SK-N-SH (cell line): ENCODE measurements around the gene RELN. TPM values are rescaled to one million over a fixed set of nuclear protein-coding genes. Genes with fewer than 3 reads are reported as not detected.

ENCODE experiments used
- CTCF ChIA-PET: fragments of 300-600, 350-600 bp; formaldehyde crosslinking; extraction: SDS; loops from one replicate; lab custom pipeline; 2021; lab: Yijun Ruan, JAX
- POLR2A ChIA-PET: fragments of 350-600 bp; sonication (Branson Sonifier 250); formaldehyde crosslinking; extraction: SDS; loops from one replicate; lab custom pipeline; 2020; ENCODE audit warnings: antibody characterized with exemption, inconsistent platforms; lab: Yijun Ruan, JAX
- DNase-seq: peaks from one replicate; pipeline ENCODE4 v3.0.0; 2012
- H2AFZ ChIP-seq: fragments of 200-600 bp; sonication (generic); 2 replicates; pipeline ENCODE4 v1.8.1; 2016; ENCODE audit warnings: antibody characterized with exemption, mild to moderate bottlenecking, low read depth
- H3F3A ChIP-seq: fragments of 200-600 bp; sonication (generic); replicated peaks from 2 replicates; pipeline ENCODE3; 2016; ENCODE audit warnings: antibody characterized with exemption, mild to moderate bottlenecking; ENCODE audit not compliant: insufficient read depth
- H3K27ac ChIP-seq, 2 experiments: fragments of 200-500 bp in 1 of 2; fragments of 200-600 bp in 1 of 2; sonication (Bioruptor generic) in 1 of 2; sonication (generic), shearing (Covaris generic) in 1 of 2; 2 replicates each; pipeline versions ENCODE4 v1.5.1 to v1.6.1; 2014 to 2016; ENCODE audit warnings: low read depth in 2 of 2, inconsistent platforms in 1 of 2, low read length in 1 of 2, mild to moderate bottlenecking in 1 of 2, mixed read lengths in 1 of 2
- H3K27me3 ChIP-seq: fragments of 200-600 bp; sonication (generic), shearing (Covaris generic); 2 replicates; pipeline ENCODE4 v1.6.1; 2016; ENCODE audit warnings: mixed run types; ENCODE audit not compliant: insufficient read depth
- H3K36me3 ChIP-seq, 2 experiments: fragments of 200-500 bp in 1 of 2; fragments of 200-600 bp in 1 of 2; sonication (Bioruptor generic) in 1 of 2; sonication (generic) in 1 of 2; replicated peaks in 1 of 2; 2 replicates each; pipeline versions ENCODE3 to v1.5.1; 2014 to 2016; ENCODE audit warnings: low read length in 1 of 2, mild to moderate bottlenecking in 1 of 2; ENCODE audit not compliant: insufficient read depth in 2 of 2, control insufficient read depth in 1 of 2
- H3K4me1 ChIP-seq, 2 experiments: fragments of 200-500 bp in 1 of 2; fragments of 200-600 bp in 1 of 2; sonication (Bioruptor generic) in 1 of 2; sonication (generic), shearing (Covaris generic) in 1 of 2; 2 replicates each; pipeline versions ENCODE4 v1.5.1 to v1.6.1; 2014 to 2016; ENCODE audit warnings: low read depth in 1 of 2, low read length in 1 of 2, mixed run types in 1 of 2; ENCODE audit not compliant: insufficient read depth in 2 of 2, control insufficient read depth in 1 of 2
- H3K4me2 ChIP-seq: fragments of 200-600 bp; sonication (generic), shearing (Covaris generic); 2 replicates; pipeline ENCODE4 v1.6.1; 2017; ENCODE audit warnings: mixed run types
- H3K4me3 ChIP-seq, 2 experiments: fragments of 200-500 bp in 1 of 2; fragments of 200-600 bp in 1 of 2; sonication (Bioruptor generic) in 1 of 2; sonication (generic), shearing (Covaris generic) in 1 of 2; 2 replicates each; pipeline versions ENCODE4 v1.5.1 to v1.8.1; 2014 to 2016; ENCODE audit warnings: low read depth in 2 of 2, inconsistent platforms in 1 of 2, low read length in 1 of 2, mild to moderate bottlenecking in 1 of 2, mixed read lengths in 1 of 2, moderate library complexity in 1 of 2
- H3K79me2 ChIP-seq: fragments of 200-600 bp; sonication (generic); 2 replicates; pipeline ENCODE4 v1.8.1; 2017; ENCODE audit warnings: mild to moderate bottlenecking; ENCODE audit not compliant: insufficient read depth
- H3K9ac ChIP-seq: fragments of 200-600 bp; sonication (generic); 2 replicates; pipeline ENCODE4 v1.6.1; 2017; ENCODE audit warnings: mixed run types
- H3K9me2 ChIP-seq: fragments of 200-600 bp; sonication (generic); 2 replicates; pipeline ENCODE4 v1.6.1; 2017; ENCODE audit warnings: mixed run types
- H3K9me3 ChIP-seq: fragments of 200-600 bp; sonication (generic); 2 replicates; pipeline ENCODE4 v1.6.1; 2017; ENCODE audit warnings: mixed run types, mild to moderate bottlenecking, moderate library complexity
- H4K20me1 ChIP-seq: fragments of 200-600 bp; sonication (generic); 2 replicates; pipeline ENCODE4 v1.6.1; 2017; ENCODE audit warnings: mild to moderate bottlenecking, mixed run types; ENCODE audit not compliant: insufficient read depth
- EZH2phosphoT487 ChIP-seq: fragments of 200-600 bp; sonication (generic); IDR thresholded peaks from 2 replicates; pipeline ENCODE4 v1.6.1; 2017; ENCODE audit warnings: low read depth, mixed run types, mild to moderate bottlenecking, antibody characterized with exemption, moderate library complexity, borderline replicate concordance
- NRF1 ChIP-seq: IDR thresholded peaks from 2 replicates; pipeline ENCODE4 v1.6.1; 2012; ENCODE audit warnings: low read depth, mild to moderate bottlenecking, low read length
- POLR2AphosphoS5 ChIP-seq: IDR thresholded peaks from 2 replicates; pipeline ENCODE4 v1.6.1; 2012; ENCODE audit warnings: low read depth, low read length
- RCOR1 ChIP-seq: fragments of 150-350 bp; IDR thresholded peaks from 2 replicates; pipeline ENCODE4 v1.6.1; 2017; ENCODE audit warnings: antibody characterized with exemption, low read length
- YY1 ChIP-seq: IDR thresholded peaks from 2 replicates; pipeline ENCODE4 v1.4.0; 2012; ENCODE audit warnings: low read depth, mild to moderate bottlenecking
- WGBS: methylation state at CpG from one replicate; pipeline ENCODE4 v1.1.6; 2017; ENCODE audit warnings: low lambda C conversion rate; 5-methylcytosine and 5-hydroxymethylcytosine counted together
- polyA plus RNA-seq, 3 experiments: library from polyadenylated mRNA; depleted of rRNA; stranded (reverse); fragments of >200 nt; gene quantifications; 2 replicates each; pipeline ENCODE4 v1.2.3, GENCODE V29; 2012
- TF ChIP-seq, protein P1 (sequence below): fragments of 200-600 bp; sonication (generic); IDR thresholded peaks from 2 replicates; pipeline ENCODE4 v1.6.1; 2017; ENCODE audit warnings: antibody characterized with exemption, mild to moderate bottlenecking, moderate library complexity
- TF ChIP-seq, protein P2 (sequence below): IDR thresholded peaks from 2 replicates; pipeline ENCODE4 v1.4.0; 2012; ENCODE audit warnings: low read depth, borderline replicate concordance

Gene RELN
- polyA plus RNA-seq, 1 of the 3 experiments (the other 2 are of a cell fraction), result 0.02 TPM

- no peak for DNase-seq
Measured at GRCh38 chr7:103632005-103632639, 357.3 kb downstream of the RELN start.

DNA sequence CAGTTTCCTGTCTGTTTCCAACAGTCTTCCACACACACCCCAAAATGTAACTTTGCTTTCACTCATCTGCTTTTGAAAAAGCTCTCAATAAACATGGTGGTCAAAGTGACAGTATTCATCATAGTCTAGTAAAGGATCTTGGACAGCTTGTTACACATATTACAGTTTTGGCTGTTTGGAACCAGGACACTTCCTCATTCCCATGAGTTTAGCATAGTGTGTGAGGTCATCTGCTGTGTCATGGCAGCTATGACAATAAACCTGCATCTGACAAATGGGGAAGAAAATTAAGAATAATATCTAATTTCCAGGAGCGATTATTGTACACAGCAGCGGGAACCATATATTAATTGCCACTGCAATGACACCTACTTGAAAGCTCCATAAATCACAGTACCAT is 359.1 kb downstream of the RELN start:
- Histone ChIP-seq H2AFZ (no peak overlapping the region), H4K20me1 (no peaks in the 10 kb centered on the region), H3K4me1 (peaks cover 0 to 5% of the 10 kb centered on the region in 2 experiments; a peak in 2 of 4 replicates), H3K27ac (no peak overlapping the region), H3K36me3 (no peaks in the 10 kb centered on the region), H3K9me2 (no peaks in the 10 kb centered on the region), H3K4me3 (no peak overlapping the region), H3K27me3 (no peaks in the 10 kb centered on the region), H3K4me2 (no peak overlapping the region), H3K9me3 (no peaks in the 10 kb centered on the region), H3K79me2 (no peaks in the 10 kb centered on the region)
- ChIA-PET POLR2A (no interaction called here), CTCF (interaction anchor here (0.8 kb wide), 1 partner anchor 15 kb away, joined by 3 read pairs; no protein-coding TSS in a partner anchor)
- WGBS, result 86% methylated on average over 2 of the region's 2 CpGs
- no peak for DNase-seq
- TF ChIP-seq, protein P1, sequence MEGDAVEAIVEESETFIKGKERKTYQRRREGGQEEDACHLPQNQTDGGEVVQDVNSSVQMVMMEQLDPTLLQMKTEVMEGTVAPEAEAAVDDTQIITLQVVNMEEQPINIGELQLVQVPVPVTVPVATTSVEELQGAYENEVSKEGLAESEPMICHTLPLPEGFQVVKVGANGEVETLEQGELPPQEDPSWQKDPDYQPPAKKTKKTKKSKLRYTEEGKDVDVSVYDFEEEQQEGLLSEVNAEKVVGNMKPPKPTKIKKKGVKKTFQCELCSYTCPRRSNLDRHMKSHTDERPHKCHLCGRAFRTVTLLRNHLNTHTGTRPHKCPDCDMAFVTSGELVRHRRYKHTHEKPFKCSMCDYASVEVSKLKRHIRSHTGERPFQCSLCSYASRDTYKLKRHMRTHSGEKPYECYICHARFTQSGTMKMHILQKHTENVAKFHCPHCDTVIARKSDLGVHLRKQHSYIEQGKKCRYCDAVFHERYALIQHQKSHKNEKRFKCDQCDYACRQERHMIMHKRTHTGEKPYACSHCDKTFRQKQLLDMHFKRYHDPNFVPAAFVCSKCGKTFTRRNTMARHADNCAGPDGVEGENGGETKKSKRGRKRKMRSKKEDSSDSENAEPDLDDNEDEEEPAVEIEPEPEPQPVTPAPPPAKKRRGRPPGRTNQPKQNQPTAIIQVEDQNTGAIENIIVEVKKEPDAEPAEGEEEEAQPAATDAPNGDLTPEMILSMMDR, result no peak
- TF ChIP-seq, protein P2, sequence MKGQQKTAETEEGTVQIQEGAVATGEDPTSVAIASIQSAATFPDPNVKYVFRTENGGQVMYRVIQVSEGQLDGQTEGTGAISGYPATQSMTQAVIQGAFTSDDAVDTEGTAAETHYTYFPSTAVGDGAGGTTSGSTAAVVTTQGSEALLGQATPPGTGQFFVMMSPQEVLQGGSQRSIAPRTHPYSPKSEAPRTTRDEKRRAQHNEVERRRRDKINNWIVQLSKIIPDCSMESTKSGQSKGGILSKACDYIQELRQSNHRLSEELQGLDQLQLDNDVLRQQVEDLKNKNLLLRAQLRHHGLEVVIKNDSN, result no peak
- TF ChIP-seq, all 33 proteins: peak for 0
- H3F3A ChIP-seq, result no peaks in the 10 kb centered on the region
- no peak overlapping the region for H3K9ac ChIP-seq

More at GRCh38 chr7:103632005-103632639, 357.3 kb downstream of the RELN start:
- H3K79me2 ChIP-seq, result no peaks in the 10 kb centered on the region
- no peaks in the 10 kb centered on the region for H3K9me3 ChIP-seq
- H3K36me3 ChIP-seq, result no peaks in the 10 kb centered on the region
- H3K4me3 ChIP-seq, result no peak overlapping the region
- H3K9ac ChIP-seq, result no peak overlapping the region
- no peak overlapping the region for H3K4me2 ChIP-seq
- WGBS, result 67% methylated on average over 5 of the region's 5 CpGs
- peaks cover 10% of the 10 kb centered on the region for H3F3A ChIP-seq
- ChIA-PET POLR2A (no interaction called here), CTCF (interaction anchor here (1.6 kb wide), 1 partner anchor 9 kb away, joined by 3 read pairs; no protein-coding TSS in a partner anchor)
- no peaks in the 10 kb centered on the region for H3K9me2 ChIP-seq
- no peaks in the 10 kb centered on the region for H4K20me1 ChIP-seq
- H3K4me1 ChIP-seq, result peaks cover 0 to 9% of the 10 kb centered on the region in 2 experiments; a peak in 2 of 4 replicates
- no peaks in the 10 kb centered on the region for H3K27me3 ChIP-seq
- no peak overlapping the region; a peak in 1 of 4 replicates for H3K27ac ChIP-seq
- TF ChIP-seq POLR2AphosphoS5 (no peak), YY1 (no peak), RCOR1 (no peak), EZH2phosphoT487 (no peak)
- TF ChIP-seq, all 33 proteins: peak for 0
- H2AFZ ChIP-seq, result no peak overlapping the region

- Histone ChIP-seq H4K20me1 (no peaks in the 10 kb centered on the region), H3K79me2 (no peaks in the 10 kb centered on the region), H3K9ac (no peak overlapping the region), H3F3A (no peaks in the 10 kb centered on the region), H3K36me3 (no peaks in the 10 kb centered on the region), H3K4me3 (no peak overlapping the region), H3K27ac (no peak overlapping the region), H3K9me3 (no peaks in the 10 kb centered on the region)
- 83% methylated on average over 2 of the region's 2 CpGs for WGBS
- POLR2A ChIA-PET, result no interaction called here
- TF ChIP-seq NRF1 (no peak), EZH2phosphoT487 (no peak)
- TF ChIP-seq, all 33 proteins: peak for 0
- Histone ChIP-seq H3K9me2 (no peaks in the 10 kb centered on the region), H2AFZ (no peak overlapping the region), H3K4me2 (no peak overlapping the region), H3K4me1 (peaks cover 0 to 5% of the 10 kb centered on the region in 2 experiments; a peak in 2 of 4 replicates), H3K27me3 (no peaks in the 10 kb centered on the region)
- CTCF ChIA-PET, result interaction anchor here (0.9 kb wide), 1 partner anchor 354 kb away, joined by 4 read pairs; no protein-coding TSS in a partner anchor
- DNase-seq, result no peak
Measured at GRCh38 chr7:103628742-103629141, 360.7 kb downstream of the RELN start.
